GM19238 (cell line): ENCODE data around the gene DYDC1.
"Not testable (repeated sequence)": the region's sequence is repeated elsewhere in the genome, so short reads cannot be mapped to it uniquely, and the experiment has no call there.

ENCODE experiments used
- DNase-seq: peaks from one replicate; pipeline ENCODE4 v3.0.0; 2011; ENCODE audit warnings: low spot score; ENCODE audit not compliant: insufficient read length

Gene DYDC1

GRCh38 chr10:80356563-80356988 lies at the start of gene DYDC1, which contains the start of gene DYDC2:
TSS of gene DYDC1 (minus strand) at chr10:80356755. CDS start at chr10:80352601, 4,154 bp downstream.
TSS of gene DYDC2 (plus strand) at chr10:80356781. CDS start at chr10:80362444, 5,663 bp downstream.
- no peak for DNase-seq

- no peak for DNase-seq
Observed at GRCh38 chr10:80406204-80406603, 49.6 kb upstream of the DYDC1 start.

- no peak for DNase-seq
Observed at GRCh38 chr10:80405626-80406025, 49.1 kb upstream of the DYDC1 start.

- no peak for DNase-seq
Observed at GRCh38 chr10:80405035-80405434, 48.5 kb upstream of the DYDC1 start.

GRCh38 chr10:80400136-80400804 lies 43.7 kb upstream of the DYDC1 start:
- DNase-seq = no peak

- DNase-seq = no peak
Observed at GRCh38 chr10:80397014-80397413, 40.5 kb upstream of the DYDC1 start.

GRCh38 chr10:80394358-80394916 lies 37.9 kb upstream of the DYDC1 start:
- DNase-seq = no peak

- no peak for DNase-seq
Observed at GRCh38 chr10:80392250-80392649, 35.7 kb upstream of the DYDC1 start.

GRCh38 chr10:80390740-80391139 lies 34.2 kb upstream of the DYDC1 start:
- no peak for DNase-seq

GRCh38 chr10:80382989-80383388 lies 26.4 kb upstream of the DYDC1 start:
- DNase-seq = no peak

- no peak for DNase-seq
Observed at GRCh38 chr10:80380185-80380584, 23.6 kb upstream of the DYDC1 start.

GRCh38 chr10:80379701-80380100 lies 23.1 kb upstream of the DYDC1 start:
- no peak for DNase-seq

- DNase-seq = no peak
Observed at GRCh38 chr10:80373502-80373901, 16.9 kb upstream of the DYDC1 start.

GRCh38 chr10:80372675-80373074 lies 16.1 kb upstream of the DYDC1 start:
- no peak for DNase-seq

- no peak for DNase-seq
Observed at GRCh38 chr10:80371467-80371866, 14.9 kb upstream of the DYDC1 start.

- DNase-seq = no peak
Observed at GRCh38 chr10:80365510-80365909, 9.0 kb upstream of the DYDC1 start.

GRCh38 chr10:80359644-80360043 lies 3.1 kb upstream of the DYDC1 start:
- DNase-seq = no peak

GRCh38 chr10:80358925-80359324 lies 2.4 kb upstream of the DYDC1 start:
- not testable (repeated sequence) for DNase-seq

- DNase-seq = no peak
Observed at GRCh38 chr10:80357851-80358125, 1.2 kb upstream of the DYDC1 start.

GRCh38 chr10:80356989-80357850 lies 665 bp upstream of the DYDC1 start:
- DNase-seq = no peak

GRCh38 chr10:80351220-80351619 lies 5.3 kb downstream of the DYDC1 start:
- DNase-seq = no peak

GRCh38 chr10:80350251-80350650 lies 6.3 kb downstream of the DYDC1 start:
- DNase-seq = no peak
